GM19035 (cell line): ENCODE data around the gene CTXND1.
"Not testable (repeated sequence)": the region's sequence is repeated elsewhere in the genome, so short reads cannot be mapped to it uniquely, and the experiment has no call there.

ENCODE experiments used
- ATAC-seq: cut with Tn5 transposase; IDR thresholded peaks from one replicate; pipeline ENCODE4 v1.9.1; 2021; ENCODE audit not compliant: unreplicated experiment

CTXND1 gene

GRCh38 chr15:80252121-80252518 lies at the start of gene CTXND1:
Gene CTXND1, minus strand, starts transcription at chr15:80252213. Its CDS starts 50,264 bp downstream, at chr15:80201949.
- no peak for ATAC-seq

- no peak for ATAC-seq
These were observed 49.5 kb upstream of the CTXND1 start for GRCh38 chr15:80301472-80301871.

- not testable (repeated sequence) for ATAC-seq
These were observed 43.8 kb upstream of the CTXND1 start for GRCh38 chr15:80295777-80296176.

- ATAC-seq, result no peak
These were observed 40.1 kb upstream of the CTXND1 start for GRCh38 chr15:80292079-80292478.

- ATAC-seq, result not testable (repeated sequence)
These were observed 38.9 kb upstream of the CTXND1 start for GRCh38 chr15:80290891-80291290.

GRCh38 chr15:80289528-80290495 lies 37.8 kb upstream of the CTXND1 start:
- ATAC-seq, result no peak

GRCh38 chr15:80288131-80288530 lies 36.1 kb upstream of the CTXND1 start:
- no peak for ATAC-seq

GRCh38 chr15:80286055-80286454 lies 34.0 kb upstream of the CTXND1 start:
- no peak for ATAC-seq

- ATAC-seq, result no peak
These were observed 33.4 kb upstream of the CTXND1 start for GRCh38 chr15:80285379-80285778.

- no peak for ATAC-seq
These were observed 31.5 kb upstream of the CTXND1 start for GRCh38 chr15:80283531-80283930.

- ATAC-seq, result no peak
These were observed 25.1 kb upstream of the CTXND1 start for GRCh38 chr15:80277147-80277546.

- ATAC-seq, result no peak
These were observed 23.9 kb upstream of the CTXND1 start for GRCh38 chr15:80275961-80276360.

- no peak for ATAC-seq
These were observed 23.0 kb upstream of the CTXND1 start for GRCh38 chr15:80274996-80275395.

- ATAC-seq, result no peak
These were observed 22.5 kb upstream of the CTXND1 start for GRCh38 chr15:80274554-80274953.

GRCh38 chr15:80272987-80273386 lies 21.0 kb upstream of the CTXND1 start:
- ATAC-seq, result no peak

- no peak for ATAC-seq
These were observed 18.5 kb upstream of the CTXND1 start for GRCh38 chr15:80270472-80270871.

- no peak for ATAC-seq
These were observed 16.1 kb upstream of the CTXND1 start for GRCh38 chr15:80268101-80268500.

GRCh38 chr15:80267658-80268057 lies 15.6 kb upstream of the CTXND1 start:
- ATAC-seq, result no peak

- ATAC-seq, result no peak
These were observed 14.7 kb upstream of the CTXND1 start for GRCh38 chr15:80266745-80267144.

- no peak for ATAC-seq
These were observed 14.1 kb upstream of the CTXND1 start for GRCh38 chr15:80266113-80266512.

GRCh38 chr15:80265021-80265420 lies 13.0 kb upstream of the CTXND1 start:
- ATAC-seq, result no peak

GRCh38 chr15:80264031-80264430 lies 12.0 kb upstream of the CTXND1 start:
- no peak for ATAC-seq

- no peak for ATAC-seq
These were observed 8.5 kb upstream of the CTXND1 start for GRCh38 chr15:80260551-80260950.
